Left renal cortex interstitium (tissue), 4 donors: ENCODE measurements around the gene MTRF1. TPM values are rescaled to one million over a fixed set of nuclear protein-coding genes. Genes with fewer than 3 reads are reported as not detected.
"Not testable (repeated sequence)": the region's sequence is repeated elsewhere in the genome, so short reads cannot be mapped to it uniquely, and the experiment has no call there.

Experiments used
- DNase-seq, 4 donors: peaks; one replicate each; pipeline ENCODE4 v3.0.0-alpha.2; 2013; ENCODE audit warnings: low read depth in 4 of 4, low spot score in 2 of 4, missing footprints in 1 of 4
- polyA plus RNA-seq, 4 donors: library from polyadenylated mRNA; unstranded; fragments of 120-200 nt; gene quantifications; one replicate each; pipeline ENCODE4 v1.2.1, GENCODE V29; 2013; ENCODE audit not compliant: insufficient read length in 4 of 4

MTRF1 gene
- polyA plus RNA-seq, 4 donors = 13.8 to 26.4 (median 18.2) TPM

DNA sequence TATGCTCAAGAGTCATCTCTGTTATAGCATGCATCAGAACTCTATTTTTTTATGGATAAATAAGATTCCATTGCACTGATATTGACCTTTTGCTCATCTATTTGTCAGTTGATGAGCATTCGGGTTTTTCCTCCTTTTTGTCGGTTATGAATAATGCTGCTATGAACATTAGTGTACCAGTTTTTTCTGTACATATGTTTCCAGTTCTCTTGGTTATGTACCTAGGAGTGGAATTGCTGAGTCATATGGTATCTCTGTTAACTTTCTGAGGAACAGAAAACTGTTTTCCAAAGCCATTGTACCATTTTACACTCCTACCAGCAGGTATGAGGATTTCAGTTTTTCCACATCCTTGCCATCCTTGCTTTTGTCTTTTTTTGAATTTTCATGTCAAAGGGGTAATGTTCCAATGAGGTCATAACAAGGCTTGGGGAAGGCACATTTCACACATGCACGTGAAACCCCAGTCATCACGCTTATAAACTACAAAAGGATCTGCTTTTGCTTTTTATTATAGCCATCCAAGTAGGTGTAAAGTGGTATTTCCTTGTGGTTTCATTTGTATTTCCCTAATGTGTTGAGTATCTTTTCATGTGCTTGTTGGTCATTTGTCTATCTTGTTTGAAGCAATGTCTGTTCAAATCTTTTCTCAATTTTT lies 83.7 kb downstream of the MTRF1 start:
- DNase-seq = no peak

DNA sequence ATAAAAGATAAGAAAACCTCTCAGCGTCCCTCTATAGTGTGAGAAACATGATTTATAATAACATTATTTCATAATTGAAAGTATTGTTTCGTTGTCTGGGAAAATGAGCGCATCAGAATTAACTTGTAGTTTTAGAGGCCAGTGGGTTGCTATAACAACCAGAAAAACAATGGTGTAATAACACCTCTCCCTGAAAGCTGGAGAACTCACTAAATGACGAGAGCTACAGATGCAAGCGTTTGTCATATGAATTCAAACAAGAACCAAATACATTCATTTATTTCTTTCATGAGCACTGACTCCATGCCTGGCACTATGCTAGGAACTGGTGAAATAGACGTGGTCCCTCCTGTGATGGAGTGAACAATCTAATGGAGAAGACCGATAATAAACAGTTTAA lies 85.3 kb downstream of the MTRF1 start:
- DNase-seq = no peak

DNA sequence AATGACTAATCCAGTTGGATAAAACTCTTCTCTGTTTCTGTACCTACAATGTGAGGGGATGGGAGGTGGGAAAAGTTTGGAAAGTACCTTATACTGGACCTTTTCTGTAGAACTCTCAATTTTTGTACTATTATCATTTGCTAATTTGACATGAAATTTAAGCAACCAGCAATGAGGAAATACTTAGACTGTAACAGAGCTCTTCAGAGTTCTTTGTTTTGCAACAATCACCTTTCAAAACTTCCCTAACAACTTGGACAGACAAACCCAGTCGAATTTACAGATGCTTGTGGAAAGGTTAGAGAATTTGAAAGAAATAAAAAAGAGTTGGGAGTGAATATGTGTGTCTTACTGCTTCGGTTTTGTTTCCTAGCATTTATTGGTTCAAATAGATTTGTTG lies 85.8 kb downstream of the MTRF1 start:
- DNase-seq = no peak

DNA sequence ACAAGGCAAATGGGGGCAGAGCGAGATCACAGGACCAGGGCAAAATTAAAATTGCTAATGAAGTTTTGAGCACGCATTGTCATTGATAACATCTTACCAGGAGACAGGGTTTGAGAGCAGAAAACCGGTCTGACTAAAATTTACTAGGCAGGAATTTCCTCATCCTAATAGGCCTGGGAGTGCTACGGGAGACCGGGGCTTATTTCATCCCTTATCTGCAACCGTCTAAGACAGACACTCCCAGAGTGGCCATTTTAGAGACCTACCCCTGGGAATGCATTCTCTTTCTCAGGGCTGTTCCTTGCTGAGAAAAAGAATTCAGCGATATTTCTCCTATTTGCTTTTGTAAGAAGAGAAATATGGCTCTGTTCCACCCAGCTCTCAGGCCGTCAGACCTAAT lies 87.8 kb downstream of the MTRF1 start:
- not testable (repeated sequence) for DNase-seq

Other genes with a start within 250 kb of the MTRF1 start
- 10 to 100 TPM; 45.8 to 49.2 (median 47.9) TPM for gene ELF1, start 244.3 kb downstream of the MTRF1 start, polyA plus RNA-seq
- gene WBP4, start 202.1 kb downstream of the MTRF1 start, polyA plus RNA-seq = 10 to 100 TPM; 22.3 to 25.2 (median 24.5) TPM
- gene KBTBD6, start 130.8 kb downstream of the MTRF1 start, polyA plus RNA-seq = 10 to 100 TPM; 16.0 to 20.0 (median 18.8) TPM
- gene KBTBD7, start 69.0 kb downstream of the MTRF1 start, polyA plus RNA-seq = 10 to 100 TPM; 17.0 to 20.2 (median 18.8) TPM
- gene NAA16, start 47.7 kb upstream of the MTRF1 start, polyA plus RNA-seq = 10 to 100 TPM; 25.4 to 59.8 (median 39.9) TPM
- 10 to 100 TPM in 3 of 4 donors, 1 to 10 TPM in 1; 9.8 to 15.4 (median 12.5) TPM for gene RGCC, start 194.0 kb upstream of the MTRF1 start, polyA plus RNA-seq